NCI-H2196 treated with DMSO at 0.1 percent for 48 hours (cell line): Measurements from ENCODE around the gene ARPIN.
"Not testable (repeated sequence)": the region's sequence is repeated elsewhere in the genome, so short reads cannot be mapped to it uniquely, and the experiment has no call there.

Experiments used
- DNase-seq: peaks from one replicate; lab custom pipeline; 2025; ENCODE audit not compliant: unreplicated experiment; lab: John Stamatoyannopoulos, UW

The ARPIN gene

GRCh38 chr15:89912674-89913396 is at the start of gene ARPIN:
Gene ARPIN (minus strand): TSS chr15:89912952. CDS start chr15:89912835, 117 bp downstream.
- DNase-seq: no peak

DNA sequence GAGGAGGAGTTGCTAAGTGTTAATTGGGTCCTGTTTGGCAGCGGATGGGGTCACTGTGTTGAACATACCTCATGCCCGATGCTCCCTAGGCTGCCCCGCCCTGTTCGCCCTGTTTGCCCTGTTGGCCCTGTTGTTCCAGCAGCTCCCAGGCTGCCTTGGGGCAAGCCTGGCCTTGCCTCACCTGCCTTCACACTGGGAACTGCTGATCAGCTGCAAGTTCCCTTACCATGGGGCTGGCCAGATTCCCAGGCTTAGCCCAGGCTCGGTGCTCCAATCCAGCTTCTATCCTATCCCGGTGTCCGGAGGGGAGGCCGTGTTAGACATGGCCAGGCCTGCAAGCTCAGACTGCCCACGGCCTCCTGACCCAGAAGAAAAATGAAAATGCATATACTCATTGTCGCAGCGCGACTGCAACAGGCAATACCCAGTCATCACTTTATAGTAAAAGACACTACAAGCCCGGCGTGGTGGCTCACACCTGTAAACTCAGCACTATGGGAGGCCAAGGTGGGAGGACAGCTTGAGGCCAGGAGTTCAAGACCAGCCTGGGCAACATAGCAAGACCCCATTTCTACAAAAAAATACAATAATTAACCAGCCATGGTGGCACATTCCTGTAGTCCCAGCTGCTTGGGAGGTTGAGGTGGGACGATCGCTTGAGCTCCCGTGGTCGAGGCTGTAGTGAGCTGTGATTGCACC is 45.5 kb upstream of the ARPIN start:
- no peak for DNase-seq

DNA sequence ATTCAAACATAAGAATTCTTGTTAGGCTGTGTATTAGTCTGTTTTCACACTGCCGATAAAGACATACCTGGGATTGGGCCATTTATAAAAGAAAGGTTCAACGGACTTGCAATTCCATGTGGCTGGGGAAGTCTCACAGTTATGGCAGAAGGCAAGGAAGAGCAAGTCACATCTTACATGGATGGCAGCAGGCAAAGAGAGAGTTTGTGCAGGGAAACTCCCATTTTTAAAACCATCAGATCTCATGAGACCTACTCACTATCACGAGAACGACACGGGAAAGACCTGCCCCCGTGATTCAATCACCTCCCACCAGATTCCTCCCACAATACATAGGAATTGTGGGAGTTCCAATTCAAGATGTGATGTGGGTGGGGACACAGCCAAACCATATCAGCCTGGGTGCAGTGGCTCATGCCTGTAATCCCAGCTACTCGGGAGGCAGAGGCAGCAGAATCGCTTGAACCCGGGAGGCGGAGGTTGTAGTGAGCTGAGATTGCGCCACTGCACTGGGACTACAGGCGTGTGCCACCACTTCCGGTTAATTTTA is 42.8 kb upstream of the ARPIN start:
- not testable (repeated sequence) for DNase-seq

GRCh38 chr15:89954541-89954940 is 41.8 kb upstream of the ARPIN start:
- DNase-seq: no peak

DNA sequence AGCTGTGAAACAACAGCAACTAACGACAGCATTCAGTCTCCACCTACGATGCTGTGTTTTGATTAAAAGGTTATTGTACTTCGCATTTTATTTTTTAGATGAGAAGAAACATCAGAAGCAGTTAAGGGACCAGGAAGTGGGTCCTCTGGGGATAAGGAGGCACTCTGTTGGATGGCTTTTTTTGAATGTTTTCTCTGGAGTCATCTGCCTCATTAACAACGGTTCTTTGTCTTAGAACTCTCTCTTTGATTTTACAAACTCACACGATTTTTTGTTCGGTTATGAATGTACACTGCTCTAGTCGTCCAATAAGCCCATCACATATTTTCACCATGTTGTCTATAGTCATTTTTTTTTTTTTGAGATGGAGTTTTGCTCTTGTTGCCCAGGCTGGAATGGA is 36.0 kb upstream of the ARPIN start:
- DNase-seq: no peak

GRCh38 chr15:89947385-89947784 is 34.6 kb upstream of the ARPIN start:
- DNase-seq: no peak

GRCh38 chr15:89946681-89947299 is 34.0 kb upstream of the ARPIN start:
- no peak for DNase-seq

GRCh38 chr15:89943721-89944120 is 31.0 kb upstream of the ARPIN start:
- not testable (repeated sequence) for DNase-seq

DNA sequence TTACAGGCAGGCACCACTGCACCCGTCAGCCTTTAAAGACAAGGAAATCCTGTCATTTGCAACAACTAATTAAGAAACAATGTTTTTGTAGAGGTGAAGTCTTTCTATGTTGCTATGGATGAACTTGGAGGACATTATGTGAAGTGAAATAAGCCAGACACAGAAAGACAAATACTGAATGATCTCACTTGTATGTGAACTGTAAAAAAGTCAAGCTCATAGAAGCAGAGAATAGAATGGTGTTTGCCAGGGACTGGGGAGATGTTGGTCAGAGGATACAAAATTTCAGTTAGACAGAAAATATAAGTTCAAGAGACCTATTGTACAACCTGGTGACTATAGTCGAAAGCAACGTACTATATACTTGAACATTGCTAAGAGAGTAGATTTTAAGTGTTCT is 27.2 kb upstream of the ARPIN start:
- DNase-seq: no peak

DNA sequence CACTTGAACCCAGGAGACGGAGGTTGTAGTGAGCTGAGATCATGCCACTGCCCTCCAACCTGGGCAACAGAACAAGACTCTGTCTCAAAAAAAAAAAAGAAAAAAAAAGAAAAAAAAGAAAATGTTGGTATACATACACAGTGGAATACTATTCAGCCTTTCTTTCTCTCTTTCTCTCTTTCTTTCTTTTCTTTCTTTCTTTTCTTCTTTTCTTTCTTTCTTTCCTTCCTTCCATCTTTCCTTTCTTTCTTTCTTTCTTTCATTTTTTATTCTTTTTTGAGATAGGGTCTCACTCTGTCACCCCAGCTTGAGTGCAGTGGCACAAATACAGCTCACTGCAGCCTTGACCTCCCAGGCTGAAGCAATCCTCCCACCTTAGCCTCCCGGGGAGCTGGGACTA is 26.6 kb upstream of the ARPIN start:
- not testable (repeated sequence) for DNase-seq

- no peak for DNase-seq
These were observed 24.9 kb upstream of the ARPIN start for GRCh38 chr15:89937365-89938350.

DNA sequence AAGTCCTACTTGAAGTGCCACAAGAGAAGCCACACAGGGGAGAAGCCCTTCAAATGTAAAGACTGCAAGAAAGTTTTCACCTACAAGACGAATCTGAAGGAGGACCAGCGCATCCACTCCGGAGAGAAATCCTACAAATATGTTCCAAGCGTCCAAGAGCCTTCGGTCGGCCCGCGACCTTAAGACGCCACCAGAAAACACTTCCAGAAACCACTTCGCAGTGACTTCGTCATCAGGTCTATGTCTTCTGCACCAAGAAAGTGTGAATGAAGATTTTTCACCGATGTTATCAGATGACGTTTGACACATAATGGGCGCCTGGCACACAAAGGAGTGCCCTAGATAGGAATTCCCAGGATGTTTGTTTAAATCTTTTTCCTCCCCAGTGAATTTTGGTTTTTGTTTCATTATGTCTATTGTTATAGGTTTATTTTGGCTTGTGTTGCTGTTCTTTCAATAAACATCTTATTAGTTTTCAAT is 24.1 kb upstream of the ARPIN start:
- no peak for DNase-seq

- DNase-seq: no peak
These were observed 23.5 kb upstream of the ARPIN start for GRCh38 chr15:89936051-89936785.

- no peak for DNase-seq
These were observed 20.1 kb upstream of the ARPIN start for GRCh38 chr15:89932880-89933279.

- no peak for DNase-seq
These were observed 15.7 kb upstream of the ARPIN start for GRCh38 chr15:89928421-89928820.

DNA sequence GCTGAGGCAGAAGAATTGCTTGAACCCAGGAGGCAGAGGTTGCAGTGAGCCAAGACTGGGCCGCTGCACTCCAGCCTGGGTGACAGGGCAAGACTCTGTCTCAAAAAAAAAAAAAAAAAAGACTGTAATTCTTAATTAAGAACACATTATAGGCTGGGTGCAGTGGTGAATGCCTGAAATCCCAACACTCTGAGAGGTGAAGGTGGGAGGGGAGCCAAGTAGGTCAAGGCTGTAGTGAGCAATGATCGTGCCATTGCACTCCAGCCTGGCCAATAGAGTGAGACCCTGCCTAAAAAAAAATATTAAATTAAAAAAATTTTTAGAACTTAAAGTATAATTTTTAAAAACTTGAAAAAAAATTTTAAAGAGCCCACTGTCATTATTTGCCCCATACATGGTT is 13.4 kb upstream of the ARPIN start:
- no peak for DNase-seq

DNA sequence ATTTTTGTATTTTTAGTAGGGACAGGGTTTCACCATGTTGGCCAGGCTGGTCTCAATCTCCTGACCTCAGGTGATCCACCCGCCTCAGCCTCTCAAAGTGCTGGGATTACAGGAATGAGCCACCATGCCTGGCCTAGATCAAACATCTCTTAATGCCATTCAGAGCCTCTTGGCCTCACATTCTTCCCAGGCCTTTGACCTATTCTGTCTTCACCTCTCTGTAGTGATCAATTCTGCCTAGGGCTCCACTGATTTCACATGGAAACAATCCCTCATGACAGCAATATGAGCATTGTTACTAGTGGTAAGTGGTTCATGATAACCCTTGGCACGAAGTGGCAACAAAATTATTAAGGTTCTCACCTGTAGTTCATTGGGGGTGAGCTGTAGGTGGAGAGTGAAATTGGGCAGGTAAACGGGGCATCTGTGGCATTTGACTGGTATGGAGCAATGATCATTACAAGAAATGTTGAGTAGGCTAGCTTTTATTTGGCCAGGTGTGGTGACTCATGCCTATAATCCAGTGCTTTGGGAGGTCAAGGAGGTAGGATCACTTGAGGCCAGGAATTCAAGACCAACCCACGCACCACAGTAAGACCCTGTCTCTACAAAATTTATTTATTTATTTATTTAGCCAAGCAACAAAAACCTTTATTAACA is 4.8 kb upstream of the ARPIN start:
- no peak for DNase-seq

- DNase-seq: no peak
These were observed 3.9 kb upstream of the ARPIN start for GRCh38 chr15:89916660-89917059.

GRCh38 chr15:89912145-89912673 is 543 bp downstream of the ARPIN start:
- no peak for DNase-seq
